Measurements from ENCODE around the gene PPP1R15B. TPM values are rescaled to one million over a fixed set of nuclear protein-coding genes. Genes with fewer than 3 reads are reported as not detected.
A peak's percentile ranks its signal among the peaks of the same experiment; 100 is the strongest.

Gene PPP1R15B
- total RNA-seq, 4 donors from 2014 or later, result 20.5 to 58.9 (median 46.4) TPM

- TF ChIP-seq, protein P1, sequence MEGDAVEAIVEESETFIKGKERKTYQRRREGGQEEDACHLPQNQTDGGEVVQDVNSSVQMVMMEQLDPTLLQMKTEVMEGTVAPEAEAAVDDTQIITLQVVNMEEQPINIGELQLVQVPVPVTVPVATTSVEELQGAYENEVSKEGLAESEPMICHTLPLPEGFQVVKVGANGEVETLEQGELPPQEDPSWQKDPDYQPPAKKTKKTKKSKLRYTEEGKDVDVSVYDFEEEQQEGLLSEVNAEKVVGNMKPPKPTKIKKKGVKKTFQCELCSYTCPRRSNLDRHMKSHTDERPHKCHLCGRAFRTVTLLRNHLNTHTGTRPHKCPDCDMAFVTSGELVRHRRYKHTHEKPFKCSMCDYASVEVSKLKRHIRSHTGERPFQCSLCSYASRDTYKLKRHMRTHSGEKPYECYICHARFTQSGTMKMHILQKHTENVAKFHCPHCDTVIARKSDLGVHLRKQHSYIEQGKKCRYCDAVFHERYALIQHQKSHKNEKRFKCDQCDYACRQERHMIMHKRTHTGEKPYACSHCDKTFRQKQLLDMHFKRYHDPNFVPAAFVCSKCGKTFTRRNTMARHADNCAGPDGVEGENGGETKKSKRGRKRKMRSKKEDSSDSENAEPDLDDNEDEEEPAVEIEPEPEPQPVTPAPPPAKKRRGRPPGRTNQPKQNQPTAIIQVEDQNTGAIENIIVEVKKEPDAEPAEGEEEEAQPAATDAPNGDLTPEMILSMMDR (IDR thresholded peaks at IDR 0.05), result no peak
- peak in 1 of 2 donors; percentile 18 for TF ChIP-seq POLR2A (IDR thresholded peaks at IDR 0.05)
- Histone ChIP-seq H3K36me3 (no peaks in the 10 kb centered on the region), H3K27ac (peak overlapping the region; percentile 82 to 91), H3K4me1 (peaks cover 3 to 5% of the 10 kb centered on the region in 2 donors), H3K9me3 (no peaks in the 10 kb centered on the region), H3K4me3 (no peak overlapping the region), H3K27me3 (no peaks in the 10 kb centered on the region)
- peak; percentile 60 to 88 for DNase-seq
- intact Hi-C loops (cut with DNase I; ENCODE audit: low total_unique reads), result no loop called here
Measured at GRCh38 chr1:204438628-204439027, 27.0 kb upstream of the PPP1R15B start.

DNA sequence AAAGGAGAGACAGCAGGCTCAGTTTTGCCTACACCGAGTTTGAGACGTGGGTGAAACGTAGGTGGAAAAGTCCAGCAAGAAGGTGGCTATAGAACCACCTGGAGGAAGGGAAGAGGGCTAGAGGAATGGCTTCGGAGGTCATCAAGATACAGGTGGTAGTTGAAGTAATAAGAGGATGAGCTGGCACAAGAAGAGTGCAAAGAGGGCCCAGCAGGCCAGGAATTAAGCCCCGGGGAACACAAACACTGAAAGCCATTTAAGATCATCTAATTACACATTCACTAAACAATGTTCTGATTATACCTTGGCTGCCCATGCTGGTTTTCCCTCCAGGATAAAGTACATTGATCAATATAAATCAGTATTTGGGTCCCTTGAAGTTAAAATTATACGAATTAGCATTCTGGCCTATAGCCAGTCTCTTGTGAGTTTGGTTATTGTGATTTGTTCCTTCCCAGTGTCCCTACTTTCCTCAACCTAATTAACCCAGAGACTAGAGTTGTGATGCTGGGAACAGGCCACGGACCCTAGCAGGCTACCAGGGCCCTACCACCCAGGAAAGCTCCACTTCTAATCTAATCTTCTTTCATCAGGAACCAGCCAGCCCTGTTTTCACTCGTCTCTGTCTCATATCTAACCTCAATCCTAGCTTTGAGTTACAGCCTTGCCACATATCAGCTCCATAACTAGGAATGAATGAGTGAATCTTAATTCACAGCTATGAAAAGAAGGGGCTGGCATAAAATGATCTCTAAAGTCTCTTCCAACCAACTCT, 26.4 kb upstream of the PPP1R15B start:
- Histone ChIP-seq H3K36me3 (no peaks in the 10 kb centered on the region), H3K4me3 (no peak overlapping the region), H3K9me3 (no peaks in the 10 kb centered on the region), H3K27ac (peak overlapping the region; percentile 82 to 91), H3K27me3 (no peaks in the 10 kb centered on the region), H3K4me1 (peaks cover 3 to 5% of the 10 kb centered on the region in 2 donors)
- intact Hi-C loops (cut with DNase I; ENCODE audit: low total_unique reads), result no loop called here
- DNase-seq, result no peak
- TF ChIP-seq, protein P1 (IDR thresholded peaks at IDR 0.05), result no peak
- no peak for TF ChIP-seq POLR2A (IDR thresholded peaks at IDR 0.05)

GRCh38 chr1:204435872-204436271, 24.3 kb upstream of the PPP1R15B start:
- TF ChIP-seq, protein P1 (IDR thresholded peaks at IDR 0.05), result no peak
- TF ChIP-seq POLR2A (IDR thresholded peaks at IDR 0.05), result no peak
- no peaks in the 10 kb centered on the region for H3K36me3 ChIP-seq
- DNase-seq, result no peak
- H3K4me1 ChIP-seq, result peaks cover 8 to 10% of the 10 kb centered on the region in 2 donors
- no peaks in the 10 kb centered on the region for H3K27me3 ChIP-seq
- intact Hi-C loops (cut with DNase I; ENCODE audit: low total_unique reads), result no loop called here
- no peak overlapping the region for H3K4me3 ChIP-seq
- no peaks in the 10 kb centered on the region for H3K9me3 ChIP-seq
- peak overlapping the region; percentile 58 to 66 for H3K27ac ChIP-seq

- peak overlapping the region; percentile 58 to 66 for H3K27ac ChIP-seq
Measured at GRCh38 chr1:204435381-204435831, 23.8 kb upstream of the PPP1R15B start.

More at GRCh38 chr1:204435381-204435831, 23.8 kb upstream of the PPP1R15B start:
- H3K9me3 ChIP-seq, result no peaks in the 10 kb centered on the region
- intact Hi-C loops (cut with DNase I; ENCODE audit: low total_unique reads), result no loop called here
- H3K27me3 ChIP-seq, result no peaks in the 10 kb centered on the region
- DNase-seq, result no peak
- no peak overlapping the region for H3K4me3 ChIP-seq
- no peaks in the 10 kb centered on the region for H3K36me3 ChIP-seq
- H3K4me1 ChIP-seq, result peaks cover 8 to 10% of the 10 kb centered on the region in 2 donors
- no peak for TF ChIP-seq POLR2A (IDR thresholded peaks at IDR 0.05)
- TF ChIP-seq, protein P1 (IDR thresholded peaks at IDR 0.05), result no peak

All from uterus (tissue), 4 donors.